GM19463 (cell line): ENCODE measurements around the gene GALR3.
"Not testable (repeated sequence)": the region's sequence is repeated elsewhere in the genome, so short reads cannot be mapped to it uniquely, and the experiment has no call there.

Experiments
- ATAC-seq: cut with Tn5 transposase; IDR thresholded peaks from one replicate; pipeline ENCODE4 v1.9.1; 2021; ENCODE audit warnings: mild to moderate bottlenecking, moderate library complexity; ENCODE audit not compliant: unreplicated experiment

The GALR3 gene, protein sequence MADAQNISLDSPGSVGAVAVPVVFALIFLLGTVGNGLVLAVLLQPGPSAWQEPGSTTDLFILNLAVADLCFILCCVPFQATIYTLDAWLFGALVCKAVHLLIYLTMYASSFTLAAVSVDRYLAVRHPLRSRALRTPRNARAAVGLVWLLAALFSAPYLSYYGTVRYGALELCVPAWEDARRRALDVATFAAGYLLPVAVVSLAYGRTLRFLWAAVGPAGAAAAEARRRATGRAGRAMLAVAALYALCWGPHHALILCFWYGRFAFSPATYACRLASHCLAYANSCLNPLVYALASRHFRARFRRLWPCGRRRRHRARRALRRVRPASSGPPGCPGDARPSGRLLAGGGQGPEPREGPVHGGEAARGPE

DNA sequence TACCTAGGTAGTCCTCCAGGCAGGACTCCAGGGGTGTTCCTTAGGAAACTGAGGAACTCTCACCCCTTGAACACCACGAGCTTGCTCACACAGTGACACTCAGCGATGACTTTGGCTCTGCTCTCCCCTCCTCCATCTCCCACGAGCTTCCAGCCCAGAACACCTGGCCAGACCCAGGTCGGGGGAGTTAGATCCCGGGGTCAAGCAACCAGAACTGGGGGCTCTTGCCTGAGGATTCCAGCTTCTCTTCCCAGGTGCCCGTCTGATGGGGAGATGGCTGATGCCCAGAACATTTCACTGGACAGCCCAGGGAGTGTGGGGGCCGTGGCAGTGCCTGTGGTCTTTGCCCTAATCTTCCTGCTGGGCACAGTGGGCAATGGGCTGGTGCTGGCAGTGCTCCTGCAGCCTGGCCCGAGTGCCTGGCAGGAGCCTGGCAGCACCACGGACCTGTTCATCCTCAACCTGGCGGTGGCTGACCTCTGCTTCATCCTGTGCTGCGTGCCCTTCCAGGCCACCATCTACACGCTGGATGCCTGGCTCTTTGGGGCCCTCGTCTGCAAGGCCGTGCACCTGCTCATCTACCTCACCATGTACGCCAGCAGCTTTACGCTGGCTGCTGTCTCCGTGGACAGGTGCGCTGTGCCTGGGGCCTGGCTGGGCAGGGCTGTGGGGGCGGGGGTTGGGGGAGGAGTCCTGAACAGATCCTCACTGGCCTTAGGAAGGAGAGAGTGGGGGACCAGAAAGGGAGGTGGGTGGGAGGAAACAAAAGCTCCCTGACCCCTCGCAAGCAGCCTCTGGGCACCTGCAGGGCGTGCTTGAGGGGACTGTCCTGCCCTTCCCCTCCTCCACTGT, at the start of gene GALR3:
Gene GALR3 (plus strand): TSS at position 249 of the 852 bp plus-strand sequence. CDS start 25 bp downstream, at position 274.
- no peak for ATAC-seq

DNA sequence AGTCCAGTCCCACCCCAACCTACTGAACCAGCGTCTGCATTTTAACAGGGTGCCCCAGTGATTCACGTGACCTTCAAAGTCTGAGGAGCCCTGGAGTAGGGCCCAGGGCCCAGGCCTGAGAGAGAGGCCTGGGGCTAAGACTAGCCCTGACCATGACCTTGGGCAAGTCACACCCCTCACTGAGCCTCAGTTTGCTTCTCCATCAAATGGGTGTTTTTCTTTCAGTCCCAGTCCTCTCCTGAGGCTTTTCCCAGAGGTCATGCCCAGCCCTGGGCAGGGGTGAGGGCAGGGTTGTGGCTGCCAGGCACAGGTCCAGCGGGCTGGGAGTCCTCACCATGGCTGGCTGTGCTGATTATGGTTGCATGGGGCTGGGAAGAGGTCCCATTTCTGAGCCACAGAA, 48.5 kb upstream of the GALR3 start:
- no peak for ATAC-seq

GRCh38 chr22:37775785-37776638, 47.2 kb upstream of the GALR3 start:
- ATAC-seq: no peak

GRCh38 chr22:37776639-37777005, 46.6 kb upstream of the GALR3 start:
- ATAC-seq: no peak

DNA sequence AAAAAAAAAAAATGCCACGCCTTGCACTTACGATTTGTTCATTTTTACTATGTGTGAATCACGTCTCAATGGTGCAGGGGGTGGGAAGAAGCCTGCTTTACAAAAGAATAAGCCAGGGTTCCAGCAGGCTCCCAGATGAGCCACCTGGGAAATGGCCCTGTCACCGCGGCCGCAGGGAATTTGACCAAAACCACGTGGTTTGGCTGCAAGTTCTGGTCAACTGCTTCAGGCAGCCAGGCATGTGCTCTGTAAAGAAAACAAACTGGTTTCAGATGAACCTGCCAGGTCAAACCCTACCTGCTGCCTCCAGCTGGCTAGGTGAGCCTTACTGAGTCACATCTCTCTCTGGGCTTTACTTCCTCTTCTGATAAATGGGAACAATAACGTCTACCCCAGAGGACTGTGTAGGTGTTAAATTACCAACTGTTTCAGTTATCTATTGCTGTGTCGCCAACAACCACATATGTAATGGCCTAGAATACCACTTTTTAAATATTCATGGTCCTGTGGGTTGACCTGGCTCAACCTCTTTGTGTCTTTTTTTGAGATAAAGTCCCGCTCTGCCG, 46.0 kb upstream of the GALR3 start:
- ATAC-seq: peak; percentile 69

DNA sequence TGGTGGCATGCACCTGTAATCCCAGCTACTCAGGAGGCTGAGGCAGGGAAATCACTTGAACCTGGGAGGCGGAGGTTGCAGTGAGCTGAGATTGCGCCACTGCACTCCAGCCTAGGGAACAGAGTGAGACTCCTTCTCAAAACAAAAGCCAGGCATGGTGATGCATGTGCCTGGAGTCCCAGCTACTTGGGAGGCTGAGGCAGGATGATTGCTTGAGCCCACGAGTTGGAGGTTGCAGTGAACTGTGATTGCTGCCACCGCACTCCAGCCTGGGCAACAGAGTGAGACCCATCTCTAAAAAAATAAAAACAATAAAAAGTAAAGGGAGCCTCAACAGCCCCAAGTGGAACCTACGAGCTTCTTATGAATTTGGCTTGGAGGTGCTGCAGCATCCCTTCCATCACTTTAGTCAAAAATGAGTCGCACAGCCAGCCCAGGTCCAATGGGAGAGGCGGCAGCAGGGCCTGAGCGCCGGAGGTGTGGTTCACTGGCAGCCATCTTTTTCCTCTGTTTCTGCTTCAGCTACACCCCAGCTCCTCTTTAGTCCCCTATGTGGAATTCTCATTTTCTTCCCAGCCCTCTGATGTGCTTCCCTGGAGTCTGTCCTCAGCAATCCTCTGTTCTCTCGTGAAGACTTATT, 44.7 kb upstream of the GALR3 start:
- ATAC-seq: no peak

- ATAC-seq: no peak
These were observed 41.6 kb upstream of the GALR3 start for GRCh38 chr22:37781434-37782059.

DNA sequence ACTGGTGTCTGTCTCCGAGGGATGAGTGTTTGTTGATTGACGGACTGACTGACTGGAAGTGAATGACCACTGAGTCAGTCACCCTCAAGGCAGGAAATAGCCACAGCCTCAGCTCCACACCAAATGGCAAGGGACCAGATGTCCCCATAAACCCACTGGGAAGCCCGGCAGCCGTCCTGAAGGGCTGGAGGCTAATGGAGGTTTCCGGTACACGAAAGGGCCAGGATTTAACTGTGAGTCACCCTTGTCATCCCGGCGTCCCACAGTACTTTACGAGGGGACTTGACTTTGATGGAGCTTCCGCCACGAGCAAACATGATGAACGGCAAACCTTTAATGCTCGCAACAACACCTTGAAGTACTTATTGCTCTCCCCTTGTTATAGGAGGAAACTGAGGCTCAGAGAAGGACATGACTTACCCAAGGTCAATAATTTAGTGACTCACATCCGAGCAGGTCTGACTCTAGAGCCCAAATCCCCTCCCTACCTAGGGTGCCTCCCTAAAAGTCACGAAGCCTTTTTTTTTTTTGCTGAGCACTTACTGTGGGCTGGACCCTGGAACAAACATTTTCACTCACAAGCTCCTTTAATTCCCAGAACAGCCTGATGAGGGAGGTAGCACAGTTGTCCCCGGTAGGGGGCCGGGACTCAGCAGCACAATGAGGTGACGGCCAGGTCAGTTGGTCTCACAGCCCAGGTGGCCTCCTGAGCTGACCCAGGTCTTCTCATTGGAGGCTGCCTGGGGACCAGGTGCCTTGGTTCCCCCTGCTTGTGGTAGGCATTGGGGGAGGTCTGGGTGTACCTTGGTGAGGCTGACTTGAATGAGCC, 40.6 kb upstream of the GALR3 start:
- no peak for ATAC-seq

- no peak for ATAC-seq
These were observed 38.2 kb upstream of the GALR3 start for GRCh38 chr22:37784829-37785495.

GRCh38 chr22:37790234-37790633, 32.9 kb upstream of the GALR3 start:
- ATAC-seq: no peak

GRCh38 chr22:37792494-37792893, 30.7 kb upstream of the GALR3 start:
- ATAC-seq: no peak

DNA sequence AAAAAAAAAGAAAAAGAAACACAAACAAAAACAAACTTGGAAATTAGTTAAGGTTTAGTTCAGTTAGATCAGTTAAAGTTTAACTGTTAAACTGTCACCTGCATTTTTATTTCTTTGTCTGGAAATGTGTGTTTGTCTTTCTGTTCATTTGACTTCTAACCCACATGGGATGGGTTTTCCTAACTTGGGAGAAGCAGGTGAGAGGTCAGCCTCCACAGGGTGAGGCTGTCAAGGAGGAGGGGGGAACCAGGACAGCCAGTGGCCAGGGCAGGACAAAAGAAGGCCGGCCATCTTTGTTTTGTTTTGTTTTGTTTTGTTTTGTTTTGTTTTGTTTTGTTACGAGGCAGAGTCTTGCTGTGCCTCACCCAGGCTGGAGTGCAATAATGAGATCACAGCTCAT, 28.8 kb upstream of the GALR3 start:
- no peak for ATAC-seq

DNA sequence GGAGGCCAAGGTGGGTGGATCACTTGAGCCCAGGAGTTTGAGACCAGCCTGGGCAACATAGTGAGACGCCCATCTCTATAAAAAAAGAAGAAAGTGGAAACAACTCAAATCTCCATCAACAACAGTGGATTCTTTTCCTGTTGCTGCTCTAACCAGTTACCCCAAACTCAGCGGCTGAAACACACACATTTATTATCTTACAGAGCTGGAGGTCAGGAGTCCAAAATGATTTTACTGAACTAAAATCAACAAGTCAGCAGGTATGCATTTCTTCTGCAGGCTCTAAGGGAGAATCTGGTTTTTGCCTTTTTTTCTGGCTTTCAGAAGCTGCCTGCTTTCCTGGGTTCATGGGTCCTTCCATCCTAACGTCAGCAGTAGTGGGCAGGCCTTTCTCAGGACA, 27.1 kb upstream of the GALR3 start:
- ATAC-seq: no peak

- ATAC-seq: not testable (repeated sequence)
These were observed 25.9 kb upstream of the GALR3 start for GRCh38 chr22:37797259-37797658.

- ATAC-seq: no peak
These were observed 25.2 kb upstream of the GALR3 start for GRCh38 chr22:37797874-37798500.

GRCh38 chr22:37799979-37800378, 23.2 kb upstream of the GALR3 start:
- not testable (repeated sequence) for ATAC-seq

GRCh38 chr22:37801946-37802309, 21.3 kb upstream of the GALR3 start:
- no peak for ATAC-seq
